Measurements from ENCODE around the gene USP47. TPM values are rescaled to one million over a fixed set of nuclear protein-coding genes. Genes with fewer than 3 reads are reported as not detected.

The USP47 gene
- total RNA-seq, 1 experiment from 2014 or later = 45.9 TPM

DNA sequence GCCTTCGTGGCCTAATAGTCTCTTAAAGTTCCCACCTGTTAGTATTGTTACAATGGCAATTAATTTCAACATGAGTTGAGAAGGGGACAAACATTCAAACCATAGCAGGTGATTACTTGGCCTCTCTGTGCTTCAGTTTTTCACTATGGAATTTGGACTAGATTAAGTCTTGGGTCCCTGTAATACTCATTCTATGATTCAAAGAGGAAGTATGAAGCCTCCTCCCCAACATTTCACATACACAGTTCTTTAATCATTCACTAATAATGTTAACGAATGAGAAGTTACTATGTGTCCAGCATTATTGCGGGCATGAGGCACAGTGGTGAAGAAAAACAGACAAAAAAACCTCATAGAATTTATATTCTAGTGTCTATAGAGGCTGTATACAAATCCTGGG, 19.9 kb upstream of the USP47 start:
- Histone ChIP-seq H3K27ac (ENCODE audit: low read depth, low read length, poor library complexity, severe bottlenecking) (no peak overlapping the region), H3K36me3 (ENCODE audit: insufficient read depth, low read length, poor library complexity, severe bottlenecking) (no peaks in the 10 kb centered on the region), H3K4me3 (ENCODE audit: low read depth, low read length, poor library complexity, severe bottlenecking) (no peak overlapping the region), H3K4me1 (ENCODE audit: insufficient read depth, low read length, poor library complexity, severe bottlenecking) (no peaks in the 10 kb centered on the region), H3K9me3 (ENCODE audit: low read depth, low read length, poor library complexity, severe bottlenecking) (no peaks in the 10 kb centered on the region), H3K27me3 (replicated peaks; ENCODE audit: insufficient read depth, low read depth, low read length, poor library complexity) (no peaks in the 10 kb centered on the region)
- ChIA-PET POLR2A (ENCODE audit: low non-redundant PET) (no interaction called here), CTCF (no interaction called here)
- BruUV-seq (replicated peaks) = no TSS peak
- DNase-seq (ENCODE audit: low spot score) = no peak
- intact Hi-C loops (cut with micrococcal nuclease; ENCODE audit: unreplicated experiment) = no loop called here
- TF ChIP-seq, protein P1, sequence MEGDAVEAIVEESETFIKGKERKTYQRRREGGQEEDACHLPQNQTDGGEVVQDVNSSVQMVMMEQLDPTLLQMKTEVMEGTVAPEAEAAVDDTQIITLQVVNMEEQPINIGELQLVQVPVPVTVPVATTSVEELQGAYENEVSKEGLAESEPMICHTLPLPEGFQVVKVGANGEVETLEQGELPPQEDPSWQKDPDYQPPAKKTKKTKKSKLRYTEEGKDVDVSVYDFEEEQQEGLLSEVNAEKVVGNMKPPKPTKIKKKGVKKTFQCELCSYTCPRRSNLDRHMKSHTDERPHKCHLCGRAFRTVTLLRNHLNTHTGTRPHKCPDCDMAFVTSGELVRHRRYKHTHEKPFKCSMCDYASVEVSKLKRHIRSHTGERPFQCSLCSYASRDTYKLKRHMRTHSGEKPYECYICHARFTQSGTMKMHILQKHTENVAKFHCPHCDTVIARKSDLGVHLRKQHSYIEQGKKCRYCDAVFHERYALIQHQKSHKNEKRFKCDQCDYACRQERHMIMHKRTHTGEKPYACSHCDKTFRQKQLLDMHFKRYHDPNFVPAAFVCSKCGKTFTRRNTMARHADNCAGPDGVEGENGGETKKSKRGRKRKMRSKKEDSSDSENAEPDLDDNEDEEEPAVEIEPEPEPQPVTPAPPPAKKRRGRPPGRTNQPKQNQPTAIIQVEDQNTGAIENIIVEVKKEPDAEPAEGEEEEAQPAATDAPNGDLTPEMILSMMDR (conservative IDR thresholded peaks at IDR 0.05; ENCODE audit: low read depth, low read length) = no peak
- TF ChIP-seq EZH2 (IDR thresholded peaks at IDR 0.05; ENCODE audit: borderline replicate concordance, low read depth, low read length, poor library complexity, severe bottlenecking) = no peak

DNA sequence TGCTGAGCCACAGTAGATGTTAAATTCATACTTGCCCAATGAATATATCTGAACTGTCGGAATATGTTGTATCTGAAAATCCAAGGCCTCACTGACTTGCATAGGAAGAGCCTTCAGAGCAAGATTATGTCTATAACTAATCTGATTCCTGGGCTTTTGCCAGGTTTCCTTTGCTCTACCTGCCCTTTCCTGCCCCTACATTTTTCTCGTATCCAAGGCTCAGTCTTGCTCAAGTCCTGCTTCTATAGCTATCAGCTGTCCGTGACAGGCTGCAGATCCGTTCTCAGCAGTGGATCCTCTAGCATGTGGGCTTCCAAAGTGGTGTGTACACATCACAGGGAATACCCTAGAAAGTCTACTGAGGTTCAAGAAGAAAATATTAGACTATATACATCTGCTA, 18.8 kb upstream of the USP47 start:
- ChIA-PET POLR2A (ENCODE audit: low non-redundant PET) (no interaction called here), CTCF (no interaction called here)
- no peak overlapping the region for H3K4me3 ChIP-seq (ENCODE audit: low read depth, low read length, poor library complexity, severe bottlenecking)
- H3K27me3 ChIP-seq (replicated peaks; ENCODE audit: insufficient read depth, low read depth, low read length, poor library complexity) = no peaks in the 10 kb centered on the region
- no peaks in the 10 kb centered on the region for H3K9me3 ChIP-seq (ENCODE audit: low read depth, low read length, poor library complexity, severe bottlenecking)
- no peak overlapping the region for H3K27ac ChIP-seq (ENCODE audit: low read depth, low read length, poor library complexity, severe bottlenecking)
- BruUV-seq (replicated peaks) = no TSS peak
- H3K4me1 ChIP-seq (ENCODE audit: insufficient read depth, low read length, poor library complexity, severe bottlenecking) = no peaks in the 10 kb centered on the region
- no peak for TF ChIP-seq EZH2 (IDR thresholded peaks at IDR 0.05; ENCODE audit: borderline replicate concordance, low read depth, low read length, poor library complexity, severe bottlenecking)
- TF ChIP-seq, protein P1 (conservative IDR thresholded peaks at IDR 0.05; ENCODE audit: low read depth, low read length) = no peak
- no peak for DNase-seq (ENCODE audit: low spot score)
- H3K36me3 ChIP-seq (ENCODE audit: insufficient read depth, low read length, poor library complexity, severe bottlenecking) = no peaks in the 10 kb centered on the region
- intact Hi-C loops (cut with micrococcal nuclease; ENCODE audit: unreplicated experiment) = no loop called here

DNA sequence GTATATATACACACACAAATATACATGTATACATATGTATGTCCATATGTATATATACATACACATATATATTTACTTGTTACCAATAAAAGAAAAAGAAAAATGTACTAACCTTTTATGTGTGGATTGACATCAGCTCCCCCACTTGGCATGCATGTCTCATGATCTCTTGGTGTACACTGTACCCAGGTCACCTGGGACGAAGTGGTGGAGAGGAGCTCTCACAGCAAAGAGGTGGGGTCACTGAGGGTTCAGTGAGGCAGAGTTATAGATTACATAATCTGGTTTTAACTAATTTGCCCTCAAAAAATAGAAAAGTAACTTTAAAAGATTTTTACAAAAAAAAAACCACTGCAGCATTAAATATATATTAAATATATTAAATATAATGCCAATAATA, 15.5 kb upstream of the USP47 start:
- Histone ChIP-seq H3K36me3 (ENCODE audit: insufficient read depth, low read length, poor library complexity, severe bottlenecking) (no peaks in the 10 kb centered on the region), H3K9me3 (ENCODE audit: low read depth, low read length, poor library complexity, severe bottlenecking) (no peaks in the 10 kb centered on the region), H3K4me1 (ENCODE audit: insufficient read depth, low read length, poor library complexity, severe bottlenecking) (no peaks in the 10 kb centered on the region), H3K27ac (ENCODE audit: low read depth, low read length, poor library complexity, severe bottlenecking) (no peak overlapping the region), H3K27me3 (replicated peaks; ENCODE audit: insufficient read depth, low read depth, low read length, poor library complexity) (no peaks in the 10 kb centered on the region), H3K4me3 (ENCODE audit: low read depth, low read length, poor library complexity, severe bottlenecking) (no peak overlapping the region)
- intact Hi-C loops (cut with micrococcal nuclease; ENCODE audit: unreplicated experiment) = no loop called here
- no TSS peak for BruUV-seq (replicated peaks)
- no peak for DNase-seq (ENCODE audit: low spot score)
- CTCF ChIA-PET = no interaction called here
- no peak for TF ChIP-seq EZH2 (IDR thresholded peaks at IDR 0.05; ENCODE audit: borderline replicate concordance, low read depth, low read length, poor library complexity, severe bottlenecking)
- TF ChIP-seq, protein P1 (conservative IDR thresholded peaks at IDR 0.05; ENCODE audit: low read depth, low read length) = no peak
- POLR2A ChIA-PET (ENCODE audit: low non-redundant PET) = interaction anchor here (0.5 kb wide), 1 partner anchor 15 kb away, joined by 4 read pairs; no protein-coding TSS in a partner anchor
